H1 (cell line): ENCODE measurements around the gene MEMO1. TPM values are rescaled to one million over a fixed set of nuclear protein-coding genes. Genes with fewer than 3 reads are reported as not detected.

Source experiments
- ASH2L ChIP-seq: fragments of 200-600, 300-600 bp; sonication (generic); IDR thresholded peaks from one replicate; pipeline ENCODE4 v1.7.1; 2017; ENCODE audit warnings: low read length
- BACH1 ChIP-seq: IDR thresholded peaks from 2 replicates; pipeline ENCODE4 v1.6.1; 2012; ENCODE audit warnings: low read length, improper control_type of control experiment
- CBX8 ChIP-seq: fragments of 300-800, 300-1000 bp; sonication (generic); IDR thresholded peaks from 2 replicates; pipeline ENCODE4 v1.7.1; 2016; ENCODE audit warnings: low read depth, low read length, borderline replicate concordance
- CEBPB ChIP-seq: IDR thresholded peaks from 2 replicates; pipeline ENCODE4 v1.6.1; 2012; ENCODE audit warnings: low read depth, low read length
- CTBP2 ChIP-seq: IDR thresholded peaks from 2 replicates; pipeline ENCODE4 v1.7.0; 2011; ENCODE audit warnings: borderline replicate concordance, mild to moderate bottlenecking, moderate library complexity, mixed read lengths, low read length; ENCODE audit not compliant: insufficient read depth, insufficient read length
- GABPA ChIP-seq: IDR thresholded peaks from 2 replicates; pipeline ENCODE4 v1.6.1; 2011; ENCODE audit warnings: mild to moderate bottlenecking, low read length, moderate library complexity, borderline replicate concordance; ENCODE audit not compliant: insufficient read depth
- HDAC2 ChIP-seq, 2 experiments: fragments of 300-600 bp in 1 of 2; sonication (generic) in 1 of 2; IDR thresholded peaks; 2 replicates each; pipeline ENCODE4 v1.6.1; 2011 to 2012; ENCODE audit warnings: low read depth in 2 of 2, low read length in 2 of 2, mild to moderate bottlenecking in 2 of 2, moderate library complexity in 2 of 2, borderline replicate concordance in 1 of 2, inconsistent platforms in 1 of 2
- KDM5A ChIP-seq: fragments of 200-600 bp; IDR thresholded peaks from 2 replicates; pipeline ENCODE4 v1.7.1; 2012; ENCODE audit warnings: mild to moderate bottlenecking, low read length, inconsistent platforms, mixed read lengths
- NANOG ChIP-seq: IDR thresholded peaks from 2 replicates; pipeline ENCODE4 v1.6.1; 2011; ENCODE audit warnings: low read length, low read depth, mild to moderate bottlenecking, inconsistent platforms; ENCODE audit not compliant: insufficient read depth, poor library complexity, severe bottlenecking
- NRF1 ChIP-seq: IDR thresholded peaks from 2 replicates; pipeline ENCODE4 v1.6.1; 2011; ENCODE audit warnings: mild to moderate bottlenecking, low read depth, low read length, improper control_type of control experiment
- POLR2AphosphoS5 ChIP-seq: IDR thresholded peaks from 2 replicates; pipeline ENCODE4 v1.6.1; 2011; ENCODE audit warnings: low read depth, low read length
- RAD21 ChIP-seq, 2 experiments: IDR thresholded peaks in 1 of 2; conservative IDR thresholded peaks in 1 of 2; 2 replicates each; pipeline ENCODE4 v1.6.1; 2011; ENCODE audit warnings: low read depth in 2 of 2, low read length in 2 of 2, improper control_type of control experiment in 1 of 2, inconsistent platforms in 1 of 2, mild to moderate bottlenecking in 1 of 2, moderate library complexity in 1 of 2
- RBBP5 ChIP-seq: IDR thresholded peaks from 2 replicates; pipeline ENCODE4 v1.7.1; 2012; ENCODE audit warnings: low read depth, mild to moderate bottlenecking, inconsistent platforms, low read length, moderate library complexity, borderline replicate concordance
- RFX5 ChIP-seq: IDR thresholded peaks from 2 replicates; pipeline ENCODE4 v1.6.1; 2011; ENCODE audit warnings: low read depth, low read length, improper control_type of control experiment, borderline replicate concordance
- SAP30 ChIP-seq: fragments of 300-600 bp; sonication (generic); IDR thresholded peaks from 2 replicates; pipeline ENCODE4 v1.7.1; 2012; ENCODE audit warnings: low read length, moderate library complexity, mild to moderate bottlenecking, inconsistent platforms; ENCODE audit not compliant: insufficient read depth, insufficient replicate concordance
- SIN3A ChIP-seq, 2 experiments: IDR thresholded peaks in 1 of 2; conservative IDR thresholded peaks in 1 of 2; 2 replicates each; pipeline ENCODE4 v1.6.1; 2011 to 2012; ENCODE audit warnings: low read length in 2 of 2, improper control_type of control experiment in 1 of 2, low read depth in 1 of 2, mild to moderate bottlenecking in 1 of 2
- SP2 ChIP-seq: IDR thresholded peaks from 2 replicates; pipeline ENCODE4 v1.6.1; 2012; ENCODE audit warnings: mild to moderate bottlenecking, low read length, inconsistent platforms
- TAF7 ChIP-seq: optimal IDR thresholded peaks from 2 replicates; pipeline ENCODE3; 2011; ENCODE audit warnings: low read depth, mild to moderate bottlenecking, inconsistent platforms, low read length, moderate library complexity, borderline replicate concordance
- TEAD4 ChIP-seq: IDR thresholded peaks from 2 replicates; pipeline ENCODE4 v1.6.1; 2012; ENCODE audit warnings: low read depth, low read length, inconsistent platforms, mixed read lengths
- polyA plus RNA-seq, 7 experiments: library from polyadenylated mRNA; depleted of rRNA in 3 of 7; stranded (reverse) in 5 of 7; unstranded in 2 of 7; fragments of >200 nt in 5 of 7; fragments of 200-250 nt in 2 of 7; gene quantifications; 1 replicate in 5 of 7; 2 replicates in 1 of 7; 4 replicates in 1 of 7; pipeline versions ENCODE4 v1.2.1 to v1.2.3, GENCODE V29; 2011 to 2013; ENCODE audit warnings: missing spikeins in 2 of 7, mixed read lengths in 2 of 7
- total RNA-seq: library from RNA; stranded (reverse); fragmentation: NEBNext Ultra II Directional; extraction: Animal tissue kit (Norgen Biotek cat#: 25700); gene quantifications from 2 replicates; pipeline ENCODE4 v1.2.1, GENCODE V29; 2021
- TF ChIP-seq, protein P1 (sequence below): IDR thresholded peaks from 2 replicates; pipeline ENCODE4 v1.6.1; 2012; ENCODE audit warnings: inconsistent platforms
- TF ChIP-seq, protein P2 (sequence below): IDR thresholded peaks from 2 replicates; pipeline ENCODE4 v1.6.1; 2011; ENCODE audit warnings: low read length, improper control_type of control experiment

The MEMO1 gene
- total and polyA plus RNA-seq, 2 of the 8 experiments (the other 6 are each of a cell fraction or from before 2014, with no cell fraction given), result 26.9 to 54.7 TPM

DNA sequence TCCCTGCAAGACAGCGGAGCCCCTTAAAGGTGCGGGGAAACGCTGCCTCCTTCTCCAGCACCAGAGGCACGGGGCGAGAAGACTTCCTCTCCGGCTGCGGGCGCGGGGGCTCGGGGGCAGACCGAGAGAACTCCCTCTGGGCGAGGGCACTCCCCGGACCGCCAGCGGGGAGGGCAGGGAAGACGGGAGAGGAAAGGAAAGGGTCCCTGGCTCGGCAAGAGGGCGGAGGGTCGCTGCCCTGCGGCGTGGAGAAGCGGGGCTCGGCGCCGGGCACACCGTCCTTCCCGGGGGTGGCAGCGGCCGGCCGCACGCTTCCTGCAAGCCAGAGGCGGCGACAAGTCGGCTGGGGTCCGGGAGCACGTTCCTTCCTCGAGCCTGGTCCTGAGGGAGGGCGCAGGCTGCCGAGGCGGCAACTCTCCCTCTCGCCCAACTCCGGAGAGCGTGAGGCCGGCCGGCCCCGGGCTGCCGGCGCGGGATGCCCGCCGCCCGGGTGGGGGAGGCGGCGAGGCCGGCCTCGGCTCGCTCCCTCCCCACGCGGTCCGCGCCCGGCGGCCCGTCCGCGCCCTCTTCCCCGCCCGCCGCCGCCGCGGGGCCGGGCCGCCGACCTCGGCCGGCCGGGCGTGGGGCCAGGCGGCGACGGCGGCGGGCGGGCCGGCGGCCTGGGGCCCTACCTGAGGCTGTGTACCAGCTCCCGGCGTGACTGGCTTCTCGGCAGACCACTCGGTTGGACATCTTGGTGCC, 1.1 kb downstream of the MEMO1 start (continued):
- TF ChIP-seq HDAC2 (IDR thresholded peaks at IDR 0.05; ENCODE audit: borderline replicate concordance in 1 of 2, low read depth in 2 of 2, low read length in 2 of 2) (0 out of 4 replicates have a peak, but pooled peaks of 1 of the 2 experiments have one; percentile 7), CEBPB (no peak), TAF7 (no peak), NRF1 (no peak), SIN3A (conservative IDR thresholded peaks at IDR 0.05 in 1 of 2, IDR thresholded peaks at IDR 0.05 in 1 of 2; ENCODE audit: low read depth in 1 of 2, low read length in 2 of 2) (peak; percentile 7 to 80; a peak in 2 of 4 replicates), NANOG (no peak), CBX8 (no peak), POLR2AphosphoS5 (no peak), RAD21 (IDR thresholded peaks at IDR 0.05 in 1 of 2, conservative IDR thresholded peaks at IDR 0.05 in 1 of 2; ENCODE audit: low read depth in 2 of 2, low read length in 2 of 2) (no peak), BACH1 (no peak), SAP30 (no peak), CTBP2 (no peak), GABPA (no peak), SP2 (no peak), ASH2L (peak; percentile 61), KDM5A (no peak), TEAD4 (no peak), RFX5 (no peak), RBBP5 (peak; percentile 32; the same call in 1 of the 2 replicates)
- TF ChIP-seq, protein P1, sequence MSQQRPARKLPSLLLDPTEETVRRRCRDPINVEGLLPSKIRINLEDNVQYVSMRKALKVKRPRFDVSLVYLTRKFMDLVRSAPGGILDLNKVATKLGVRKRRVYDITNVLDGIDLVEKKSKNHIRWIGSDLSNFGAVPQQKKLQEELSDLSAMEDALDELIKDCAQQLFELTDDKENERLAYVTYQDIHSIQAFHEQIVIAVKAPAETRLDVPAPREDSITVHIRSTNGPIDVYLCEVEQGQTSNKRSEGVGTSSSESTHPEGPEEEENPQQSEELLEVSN, result no peak
- TF ChIP-seq, protein P2, sequence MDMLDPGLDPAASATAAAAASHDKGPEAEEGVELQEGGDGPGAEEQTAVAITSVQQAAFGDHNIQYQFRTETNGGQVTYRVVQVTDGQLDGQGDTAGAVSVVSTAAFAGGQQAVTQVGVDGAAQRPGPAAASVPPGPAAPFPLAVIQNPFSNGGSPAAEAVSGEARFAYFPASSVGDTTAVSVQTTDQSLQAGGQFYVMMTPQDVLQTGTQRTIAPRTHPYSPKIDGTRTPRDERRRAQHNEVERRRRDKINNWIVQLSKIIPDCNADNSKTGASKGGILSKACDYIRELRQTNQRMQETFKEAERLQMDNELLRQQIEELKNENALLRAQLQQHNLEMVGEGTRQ, result no peak
